Adipose tissue (tissue), 3 donors: Measurements from ENCODE around the gene NOL4L. TPM values are rescaled to one million over a fixed set of nuclear protein-coding genes. Genes with fewer than 3 reads are reported as not detected.

Experiments used
- H3K27ac ChIP-seq: one replicate; pipeline ENCODE4 v1.5.1; 2013; ENCODE audit warnings: low read depth, low read length
- WGBS, 3 donors: extraction: QIAGEN DNeasy Blood & Tissue Kit; methylation state at CpG; one replicate each; pipeline ENCODE4 v1.1.7; 2013; 5-methylcytosine and 5-hydroxymethylcytosine counted together
- polyA plus RNA-seq, 3 donors: library from polyadenylated mRNA; stranded (reverse); fragments of 200-250 nt; gene quantifications; one replicate each; pipeline ENCODE4 v1.2.3, GENCODE V29; 2013
- donor health status: healthy with polysubstance abuse.
- donor health status: Bipolar disorder and iron deficiency.
- donor health status: healthy.

NOL4L gene
- polyA plus RNA-seq, 3 donors = 5.3 to 9.9 (median 7.6) TPM

DNA sequence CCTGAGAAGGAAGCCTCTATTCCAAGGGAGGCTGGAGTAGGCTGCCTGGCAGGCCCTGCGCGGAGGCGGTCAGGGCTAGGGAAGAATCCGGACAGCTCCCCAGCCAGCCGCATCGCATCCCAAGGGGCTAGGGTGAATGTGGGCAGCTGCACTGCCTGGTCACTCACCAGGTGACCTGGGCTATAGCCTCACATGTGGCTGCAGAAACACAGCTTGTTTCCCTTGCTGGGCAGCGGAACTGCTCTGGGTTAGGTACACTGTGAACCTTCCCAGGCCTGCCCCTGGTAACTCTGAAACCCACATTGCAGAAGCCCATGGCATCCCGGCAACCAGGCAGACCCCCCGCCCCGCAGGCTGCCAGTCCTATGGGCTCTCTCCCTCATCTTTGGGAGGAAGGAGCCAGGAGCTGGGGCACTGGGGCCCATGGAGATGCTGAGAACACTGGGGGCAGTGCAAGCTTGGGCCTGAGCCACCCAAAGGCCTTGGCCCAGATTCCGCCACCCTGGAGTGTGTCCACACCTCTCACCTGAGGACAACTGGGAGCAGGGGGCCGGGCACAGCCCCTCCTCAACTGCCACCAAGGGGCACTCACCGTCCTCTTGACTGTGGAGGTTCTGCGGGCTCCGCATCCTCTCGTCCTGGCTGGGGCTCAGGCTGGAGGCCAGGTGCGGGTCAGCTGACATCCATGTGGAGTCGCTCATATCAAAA, 111.0 kb downstream of the NOL4L start:
- H3K27ac ChIP-seq = no peak overlapping the region

DNA sequence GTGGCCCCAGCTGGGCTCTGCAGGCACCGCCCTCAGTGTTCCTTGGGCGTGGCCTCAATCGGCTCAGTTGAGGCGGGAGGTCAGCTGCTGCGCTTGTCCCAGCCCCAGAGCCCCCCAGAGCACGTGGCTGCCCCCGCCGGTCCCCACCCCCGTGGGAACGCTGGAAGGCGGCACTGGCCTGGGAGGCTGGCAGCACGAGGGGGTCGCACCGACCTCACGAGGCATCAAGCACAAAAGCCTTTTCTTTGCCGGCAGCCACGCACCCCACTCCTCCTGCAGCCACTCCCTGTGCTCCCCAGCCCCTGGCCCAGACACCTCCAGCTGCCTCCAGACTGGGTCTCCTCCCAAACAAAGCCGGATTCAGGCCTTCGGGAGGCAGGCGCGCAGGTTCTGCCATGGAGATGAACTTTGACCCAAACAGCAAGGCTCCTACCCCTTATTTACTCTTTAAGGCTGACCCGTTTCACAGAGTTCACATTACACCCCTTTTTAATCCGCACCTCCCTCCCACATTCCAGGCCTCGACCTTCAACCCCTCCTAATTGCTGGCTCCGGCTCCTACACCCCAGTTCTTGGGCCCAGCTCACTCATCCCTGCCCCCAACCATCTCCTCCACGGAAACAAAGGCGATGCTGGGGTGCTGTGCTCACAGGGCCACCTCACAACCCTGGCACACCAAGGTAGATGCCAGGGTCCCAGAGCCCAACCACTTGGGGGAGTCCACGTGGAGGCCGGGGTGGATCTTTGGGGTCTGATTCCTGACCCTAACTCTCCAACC, 111.7 kb downstream of the NOL4L start:
- WGBS, 3 donors = 27 to 58% (median 39%) methylated on average over 26 to 29 of the region's 29 CpGs
- no peak overlapping the region for H3K27ac ChIP-seq

More for the DNA sequence above, 111.0 kb downstream of the NOL4L start:
- 44 to 55% (median 54%) methylated on average over 18 of the region's 18 CpGs for WGBS, 3 donors

DNA sequence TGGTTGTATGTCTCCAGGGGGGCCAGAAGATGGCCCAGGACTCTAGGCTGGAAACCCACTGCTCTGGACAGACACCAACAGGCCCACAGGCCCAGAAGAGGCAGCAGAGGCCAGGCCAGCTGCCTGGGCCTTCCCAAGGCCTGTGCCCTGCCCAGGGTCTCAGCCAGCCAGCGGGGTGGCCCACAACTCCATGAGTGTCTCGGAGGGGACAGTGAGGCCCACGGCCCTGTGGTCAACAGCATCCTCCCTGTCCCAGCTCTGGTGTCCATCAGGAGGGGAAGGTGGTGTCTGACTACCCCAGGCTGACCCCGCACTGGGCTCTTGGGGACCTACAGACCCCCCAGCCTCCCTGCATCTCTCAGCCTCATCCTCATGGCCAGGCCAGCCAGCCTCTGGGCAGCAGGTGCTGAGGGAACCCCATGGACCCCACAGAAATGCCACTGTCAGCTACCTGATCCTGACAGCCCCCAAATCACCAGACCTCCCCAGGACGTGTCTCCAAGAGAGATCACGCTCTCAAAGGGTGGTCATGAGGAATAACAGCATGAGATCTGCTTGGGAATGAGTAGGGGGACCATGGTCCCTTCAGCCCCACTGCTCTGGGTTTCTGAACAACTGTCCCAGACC, 112.4 kb downstream of the NOL4L start:
- no peak overlapping the region for H3K27ac ChIP-seq
- 85 to 95% (median 90%) methylated on average over 6 of the region's 6 CpGs for WGBS, 3 donors

DNA sequence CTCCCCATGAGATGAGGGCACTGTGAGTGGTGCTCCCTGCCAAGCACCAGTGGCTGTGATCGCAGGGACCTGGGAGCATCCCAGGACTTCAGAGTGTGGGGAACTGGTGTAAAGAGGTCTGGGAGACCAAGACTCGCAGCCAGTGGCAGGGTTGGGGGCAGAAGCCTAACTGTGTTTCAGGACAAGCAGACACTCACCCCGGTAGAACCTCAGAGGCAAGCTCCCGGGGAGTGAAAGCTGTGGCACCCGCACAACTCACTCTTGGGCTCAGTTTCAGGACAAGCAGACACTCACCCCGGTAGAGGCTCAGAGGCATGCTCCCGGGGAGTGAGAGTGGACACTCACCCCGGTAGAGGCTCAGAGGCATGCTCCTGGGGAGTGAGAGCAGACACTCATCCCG, 114.2 kb downstream of the NOL4L start:
- H3K27ac ChIP-seq = no peak overlapping the region

DNA sequence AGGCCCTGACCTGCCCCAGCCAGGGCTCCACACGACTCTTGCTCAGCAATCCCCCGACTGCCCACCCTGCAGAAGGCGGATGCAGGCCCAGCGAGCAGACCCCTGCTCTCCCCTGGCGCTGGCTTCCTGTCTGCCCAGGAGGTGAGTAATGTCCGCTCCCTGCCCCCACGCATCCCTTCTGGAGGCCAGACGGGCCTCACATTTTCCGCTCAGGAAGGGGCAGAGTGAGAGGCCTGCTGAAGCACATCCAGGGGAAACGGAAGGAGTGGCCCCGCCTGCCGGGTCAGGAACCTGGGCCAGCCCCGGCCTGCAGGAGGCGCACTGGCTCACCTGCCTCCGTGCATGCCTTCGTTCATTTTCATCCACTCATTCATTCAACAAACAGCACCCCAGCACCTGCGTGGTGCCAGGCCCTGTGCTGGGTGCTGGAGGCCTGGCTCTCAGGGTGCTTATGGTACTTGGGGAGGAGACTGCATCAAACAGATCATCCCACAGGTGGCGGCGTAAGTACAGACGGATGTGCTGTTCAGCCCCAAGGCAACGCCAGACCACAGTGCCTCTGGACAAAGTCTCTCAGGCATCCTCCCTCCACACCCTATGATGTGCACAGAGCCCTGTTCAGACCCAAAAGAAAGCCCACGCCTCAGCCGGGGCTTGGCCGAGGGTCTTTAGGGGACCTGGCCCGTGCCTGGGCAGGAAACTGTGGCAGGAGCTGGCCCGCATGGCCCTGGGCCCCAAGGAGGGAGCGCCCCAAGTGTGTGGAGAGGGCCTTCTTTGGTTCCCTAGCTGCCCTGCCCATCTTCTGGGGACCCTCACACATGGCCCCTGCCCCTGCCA, 114.9 kb downstream of the NOL4L start:
- WGBS, 3 donors = 37 to 67% (median 45%) methylated on average over 27 of the region's 27 CpGs
- H3K27ac ChIP-seq = no peak overlapping the region

More for the DNA sequence above, 114.2 kb downstream of the NOL4L start:
- 66 to 75% (median 67%) methylated on average over 9 of the region's 9 CpGs for WGBS, 3 donors

DNA sequence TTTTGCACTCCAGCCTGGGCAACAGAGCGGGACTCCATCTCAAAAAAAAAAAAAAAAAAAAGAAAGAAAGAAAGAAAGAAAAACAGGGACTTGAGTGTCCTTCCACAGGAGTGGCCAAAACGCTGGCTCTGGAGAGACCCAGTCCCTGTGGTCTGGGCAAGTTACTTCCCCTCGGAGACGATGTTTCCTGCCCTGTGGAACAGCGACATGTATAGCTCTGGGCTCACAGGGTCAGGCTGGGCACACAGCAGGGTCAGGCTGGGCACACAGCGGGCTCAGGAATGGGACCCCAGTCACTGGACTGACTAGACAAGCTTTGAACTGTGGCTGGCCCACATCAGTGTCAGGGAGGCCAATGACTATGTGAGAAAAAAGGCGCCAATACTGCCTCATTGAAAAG, 116.3 kb downstream of the NOL4L start:
- 63 to 88% (median 64%) methylated on average over 7 of the region's 7 CpGs for WGBS, 3 donors
- no peak overlapping the region for H3K27ac ChIP-seq

DNA sequence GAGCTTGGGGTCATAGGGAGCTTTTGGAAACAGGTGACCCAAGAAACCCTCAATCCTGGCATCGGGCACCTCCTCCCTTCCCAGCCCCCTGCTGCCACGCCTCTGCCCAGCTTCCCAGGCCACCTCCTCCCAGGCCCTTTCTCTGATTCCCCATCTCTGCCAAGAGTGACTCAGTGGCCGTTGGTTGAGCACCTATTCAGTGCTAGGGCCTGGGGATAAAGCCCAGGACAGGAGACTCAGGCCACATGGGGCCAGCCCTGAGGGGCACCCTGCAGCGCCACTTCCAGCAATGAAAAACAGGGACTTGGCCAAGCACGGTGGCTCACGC, 116.9 kb downstream of the NOL4L start:
- WGBS, 3 donors = 87 to 92% (median 92%) methylated on average over 5 to 6 of the region's 6 CpGs
- H3K27ac ChIP-seq = no peak overlapping the region

GRCh38 chr20:32467506-32468312, 117.4 kb downstream of the NOL4L start:
- 80 to 83% (median 81%) methylated on average over 11 to 12 of the region's 12 CpGs for WGBS, 3 donors

GRCh38 chr20:32466739-32467505, 118.2 kb downstream of the NOL4L start:
- peak overlapping the region; percentile 6 for H3K27ac ChIP-seq
- 74 to 82% (median 76%) methylated on average over 16 of the region's 16 CpGs for WGBS, 3 donors

More at GRCh38 chr20:32467506-32468312, 117.4 kb downstream of the NOL4L start:
- H3K27ac ChIP-seq = no peak overlapping the region

DNA sequence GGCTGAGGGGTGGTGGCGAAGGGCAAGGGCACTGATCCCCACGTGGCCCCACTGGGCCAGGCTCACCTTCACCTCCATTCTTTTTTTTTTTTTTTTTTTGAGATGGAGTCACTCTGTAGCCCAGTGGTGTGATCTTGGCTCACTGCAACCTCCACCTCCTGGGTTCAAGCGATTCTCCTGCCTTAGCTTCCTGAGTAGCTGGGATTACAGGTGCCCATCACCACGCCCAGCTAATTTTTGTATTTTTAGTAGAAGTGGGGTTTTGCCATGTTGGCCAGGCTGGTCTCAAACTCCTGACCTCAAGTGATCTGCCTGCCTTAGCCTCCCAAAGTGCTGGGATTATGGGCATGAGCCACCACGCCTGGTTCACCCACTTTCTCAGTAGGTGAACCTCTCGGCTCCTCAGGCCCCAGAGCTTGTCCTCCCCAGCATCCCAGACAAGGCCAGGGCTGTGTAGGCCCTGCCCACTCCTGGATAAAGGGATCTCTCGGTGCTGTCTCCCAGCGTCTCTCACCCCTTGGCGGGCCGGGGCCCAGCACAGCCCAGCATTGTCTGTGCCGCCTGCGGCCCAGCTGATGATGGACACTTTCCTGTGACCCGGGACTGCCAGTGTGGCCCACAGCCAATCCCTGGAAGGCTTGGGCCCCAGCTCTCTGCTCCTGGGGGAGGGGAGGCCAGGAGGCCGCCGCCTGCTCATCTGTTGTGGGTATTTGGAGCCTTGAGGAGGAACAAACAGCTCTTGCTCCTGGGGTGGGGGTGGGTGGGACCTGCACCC, 119.0 kb downstream of the NOL4L start:
- WGBS, 3 donors = 49 to 74% (median 67%) methylated on average over 15 of the region's 15 CpGs
- H3K27ac ChIP-seq = peak overlapping the region; percentile 41

- H3K27ac ChIP-seq = peak overlapping the region; percentile 41
- 36 to 50% (median 44%) methylated on average over 24 of the region's 24 CpGs for WGBS, 3 donors
These were observed 119.8 kb downstream of the NOL4L start for GRCh38 chr20:32465092-32465900.

- WGBS, 3 donors = 51 to 87% (median 86%) methylated on average over 19 to 20 of the region's 20 CpGs
- no peak overlapping the region for H3K27ac ChIP-seq
These were observed 120.6 kb downstream of the NOL4L start for GRCh38 chr20:32464401-32465091.

- no peak overlapping the region for H3K27ac ChIP-seq
- WGBS, 3 donors = 27 to 71% (median 71%) methylated on average over 26 to 28 of the region's 28 CpGs
These were observed 121.3 kb downstream of the NOL4L start for GRCh38 chr20:32463642-32464400.

DNA sequence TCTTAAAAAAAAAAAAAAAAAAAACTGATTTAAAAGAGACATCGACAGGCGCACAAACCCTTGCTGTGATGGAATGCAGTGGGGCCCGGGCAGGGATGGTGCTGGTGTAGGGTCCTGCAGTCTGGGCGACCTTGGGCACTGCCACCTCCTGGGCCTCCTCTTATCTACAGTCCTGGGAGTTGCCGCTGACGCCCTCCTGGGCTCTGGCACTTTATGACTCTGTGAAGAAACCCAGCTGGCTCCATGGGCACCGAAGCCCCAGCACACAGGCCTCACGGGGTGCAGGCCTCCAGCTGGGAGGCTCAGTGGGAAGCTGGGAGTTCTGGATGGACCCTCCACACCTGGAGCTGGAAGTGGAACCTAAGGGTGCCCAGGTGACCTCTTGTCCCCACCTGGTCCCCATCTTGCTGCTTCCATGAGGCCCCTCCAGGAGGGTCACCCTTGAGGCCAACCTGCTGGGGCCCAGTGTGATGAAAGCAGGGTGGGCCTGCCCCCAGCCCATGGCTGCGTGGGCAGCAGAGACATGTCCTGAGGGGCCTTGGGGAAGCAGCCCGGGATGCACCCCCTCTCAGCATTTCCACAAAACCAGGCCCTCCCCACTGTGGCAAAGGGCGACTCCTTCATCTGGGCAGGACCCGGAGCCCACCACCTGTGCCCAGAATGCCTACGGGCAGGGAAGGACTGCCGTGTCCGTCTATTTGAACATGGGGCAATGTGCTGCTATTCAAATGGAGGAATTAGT, 122.1 kb downstream of the NOL4L start:
- H3K27ac ChIP-seq = no peak overlapping the region

More for the DNA sequence above, 122.1 kb downstream of the NOL4L start:
- WGBS, 3 donors = 38 to 83% (median 82%) methylated on average over 15 of the region's 15 CpGs
